Measurements from ENCODE around the gene LRCH3.
"Not testable (repeated sequence)": the region's sequence is repeated elsewhere in the genome, so short reads cannot be mapped to it uniquely, and the experiment has no call there.

The LRCH3 gene

DNA sequence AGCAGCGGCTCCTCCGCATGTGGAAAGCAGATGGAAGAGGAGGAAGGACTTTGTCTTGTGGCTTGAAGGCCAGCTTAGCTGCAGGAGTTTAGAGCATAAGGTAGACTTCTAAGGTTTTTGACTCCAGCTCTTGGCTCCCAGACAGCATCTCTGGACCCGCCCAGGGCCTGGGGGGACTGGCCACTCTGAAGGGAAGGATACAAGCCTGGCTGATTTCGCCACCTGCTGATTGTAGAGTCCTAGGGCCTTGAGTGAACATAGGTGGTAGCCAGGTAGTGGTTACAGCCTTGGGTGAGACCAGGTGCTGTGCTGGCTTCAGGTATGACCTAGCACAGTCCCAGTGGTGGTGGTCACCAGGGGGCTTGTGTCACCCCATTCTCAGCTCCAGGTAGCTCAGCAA, 110.6 kb downstream of the LRCH3 start:
- no peak overlapping the region for H3K4me3 ChIP-seq (replicated peaks in 1 of 2; ENCODE audit: low read depth in 2 of 2, low read length in 2 of 2)
- DNase-seq (ENCODE audit: low read depth in 2 of 2), result no peak

DNA sequence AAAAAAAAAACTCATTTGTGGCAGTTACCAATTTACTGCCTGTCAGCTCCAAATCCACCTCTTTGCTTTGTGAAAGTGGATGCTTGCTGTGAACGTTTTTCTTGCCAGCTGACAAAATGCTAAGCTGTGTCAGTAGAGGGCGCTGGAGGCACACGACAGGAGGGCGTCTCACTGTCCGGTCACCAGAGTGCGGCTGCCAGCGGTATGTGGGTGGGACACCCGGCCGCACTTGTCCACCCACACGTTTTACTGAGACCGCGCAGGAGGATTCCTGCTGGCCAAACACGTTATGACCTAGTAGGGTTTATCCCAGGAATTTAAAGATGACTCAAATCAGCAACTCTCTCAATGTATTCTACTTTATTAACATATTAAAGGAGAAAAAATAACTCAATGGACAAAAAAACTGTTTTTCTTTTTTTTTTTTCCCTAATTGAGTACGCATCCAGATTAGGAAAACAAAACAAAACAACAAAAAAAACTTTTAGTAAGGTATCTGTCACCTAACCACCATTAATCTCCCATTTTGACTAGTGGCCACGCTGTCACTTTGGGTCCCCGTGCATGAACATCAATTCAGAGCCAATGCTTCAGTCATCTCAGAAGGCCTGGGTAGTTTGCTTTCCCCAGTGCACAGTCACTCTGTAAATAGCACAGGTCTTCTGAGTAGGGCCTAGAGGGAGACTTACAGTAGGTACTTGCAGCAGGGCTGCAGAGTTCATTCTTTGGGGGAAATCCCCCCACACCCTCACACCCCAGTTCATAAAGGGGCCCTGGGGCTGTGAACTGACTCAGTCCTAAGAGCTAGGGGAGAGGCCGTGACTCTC, 115.2 kb downstream of the LRCH3 start:
- H3K4me3 ChIP-seq (replicated peaks in 1 of 2; ENCODE audit: low read depth in 2 of 2, low read length in 2 of 2), result no peak overlapping the region
- peak; percentile 93 for DNase-seq (ENCODE audit: low read depth in 2 of 2)
- TF ChIP-seq, protein P1, sequence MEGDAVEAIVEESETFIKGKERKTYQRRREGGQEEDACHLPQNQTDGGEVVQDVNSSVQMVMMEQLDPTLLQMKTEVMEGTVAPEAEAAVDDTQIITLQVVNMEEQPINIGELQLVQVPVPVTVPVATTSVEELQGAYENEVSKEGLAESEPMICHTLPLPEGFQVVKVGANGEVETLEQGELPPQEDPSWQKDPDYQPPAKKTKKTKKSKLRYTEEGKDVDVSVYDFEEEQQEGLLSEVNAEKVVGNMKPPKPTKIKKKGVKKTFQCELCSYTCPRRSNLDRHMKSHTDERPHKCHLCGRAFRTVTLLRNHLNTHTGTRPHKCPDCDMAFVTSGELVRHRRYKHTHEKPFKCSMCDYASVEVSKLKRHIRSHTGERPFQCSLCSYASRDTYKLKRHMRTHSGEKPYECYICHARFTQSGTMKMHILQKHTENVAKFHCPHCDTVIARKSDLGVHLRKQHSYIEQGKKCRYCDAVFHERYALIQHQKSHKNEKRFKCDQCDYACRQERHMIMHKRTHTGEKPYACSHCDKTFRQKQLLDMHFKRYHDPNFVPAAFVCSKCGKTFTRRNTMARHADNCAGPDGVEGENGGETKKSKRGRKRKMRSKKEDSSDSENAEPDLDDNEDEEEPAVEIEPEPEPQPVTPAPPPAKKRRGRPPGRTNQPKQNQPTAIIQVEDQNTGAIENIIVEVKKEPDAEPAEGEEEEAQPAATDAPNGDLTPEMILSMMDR (IDR thresholded peaks at IDR 0.05; ENCODE audit: low read depth, low read length), result peak; percentile 96

More for the DNA sequence above, 110.6 kb downstream of the LRCH3 start:
- TF ChIP-seq, protein P1 (IDR thresholded peaks at IDR 0.05; ENCODE audit: low read depth, low read length), result no peak

DNA sequence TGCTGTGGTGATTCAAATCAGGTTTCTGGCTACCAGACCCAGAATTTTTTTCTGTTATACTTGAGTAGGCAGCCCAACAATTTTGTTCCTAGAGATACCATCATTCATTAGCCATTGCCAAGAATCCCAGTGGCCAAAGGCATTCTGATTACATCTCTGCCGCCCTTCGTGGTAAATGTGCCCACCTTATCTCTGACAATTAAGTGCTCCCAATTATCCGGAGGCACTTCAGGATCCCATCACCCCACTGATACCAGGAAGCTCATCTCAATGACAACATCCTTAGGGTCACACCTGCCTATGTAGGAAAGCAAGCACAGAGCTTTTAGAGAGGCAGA, 115.8 kb downstream of the LRCH3 start:
- no peak for DNase-seq (ENCODE audit: low read depth in 2 of 2)
- TF ChIP-seq, protein P1 (IDR thresholded peaks at IDR 0.05; ENCODE audit: low read depth, low read length), result no peak
- H3K4me3 ChIP-seq (replicated peaks in 1 of 2; ENCODE audit: low read depth in 2 of 2, low read length in 2 of 2), result no peak overlapping the region

DNA sequence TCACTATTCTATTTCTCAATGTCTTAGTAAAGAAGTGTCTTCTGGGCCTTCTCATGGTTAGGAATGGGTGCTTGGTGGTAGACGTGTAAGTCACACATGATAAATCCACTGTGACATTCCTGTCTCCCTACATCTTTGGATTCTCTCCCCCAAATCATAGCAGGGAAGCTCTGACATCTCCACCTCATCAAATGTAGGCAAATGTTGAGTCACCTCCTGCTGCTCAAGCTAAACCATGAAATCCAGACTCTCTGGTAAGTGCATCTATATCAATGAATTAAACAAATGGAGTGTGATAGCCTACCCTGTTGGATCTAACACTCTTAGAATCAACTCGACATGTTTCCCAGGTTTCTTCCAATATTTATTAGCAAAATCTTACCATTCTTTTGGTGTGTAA, 116.1 kb downstream of the LRCH3 start:
- DNase-seq (ENCODE audit: low read depth in 2 of 2), result no peak
- no peak overlapping the region for H3K4me3 ChIP-seq (replicated peaks in 1 of 2; ENCODE audit: low read depth in 2 of 2, low read length in 2 of 2)
- TF ChIP-seq, protein P1 (IDR thresholded peaks at IDR 0.05; ENCODE audit: low read depth, low read length), result no peak

DNA sequence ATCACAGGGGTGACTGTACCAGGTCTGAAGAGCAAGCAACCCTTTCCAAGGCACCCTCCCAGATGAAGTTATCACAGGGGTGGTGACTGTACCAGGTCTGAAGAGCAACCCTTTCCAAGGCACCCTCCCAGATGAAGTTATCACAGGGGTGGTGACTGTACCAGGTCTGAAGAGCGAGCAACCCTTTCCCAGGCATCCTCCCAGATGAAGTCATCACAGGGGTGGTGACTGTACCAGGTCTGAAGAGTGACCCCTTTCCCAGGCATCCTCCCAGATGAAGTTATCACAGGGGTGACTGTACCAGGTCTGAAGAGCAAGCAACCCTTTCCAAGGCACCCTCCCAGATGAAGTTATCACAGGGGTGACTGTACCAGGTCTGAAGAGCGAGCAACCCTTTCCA, 117.5 kb downstream of the LRCH3 start:
- H3K4me3 ChIP-seq (replicated peaks in 1 of 2; ENCODE audit: low read depth in 2 of 2, low read length in 2 of 2), result not testable (repeated sequence)
- DNase-seq (ENCODE audit: low read depth in 2 of 2), result peak in 1 of 2 donors; percentile 57

DNA sequence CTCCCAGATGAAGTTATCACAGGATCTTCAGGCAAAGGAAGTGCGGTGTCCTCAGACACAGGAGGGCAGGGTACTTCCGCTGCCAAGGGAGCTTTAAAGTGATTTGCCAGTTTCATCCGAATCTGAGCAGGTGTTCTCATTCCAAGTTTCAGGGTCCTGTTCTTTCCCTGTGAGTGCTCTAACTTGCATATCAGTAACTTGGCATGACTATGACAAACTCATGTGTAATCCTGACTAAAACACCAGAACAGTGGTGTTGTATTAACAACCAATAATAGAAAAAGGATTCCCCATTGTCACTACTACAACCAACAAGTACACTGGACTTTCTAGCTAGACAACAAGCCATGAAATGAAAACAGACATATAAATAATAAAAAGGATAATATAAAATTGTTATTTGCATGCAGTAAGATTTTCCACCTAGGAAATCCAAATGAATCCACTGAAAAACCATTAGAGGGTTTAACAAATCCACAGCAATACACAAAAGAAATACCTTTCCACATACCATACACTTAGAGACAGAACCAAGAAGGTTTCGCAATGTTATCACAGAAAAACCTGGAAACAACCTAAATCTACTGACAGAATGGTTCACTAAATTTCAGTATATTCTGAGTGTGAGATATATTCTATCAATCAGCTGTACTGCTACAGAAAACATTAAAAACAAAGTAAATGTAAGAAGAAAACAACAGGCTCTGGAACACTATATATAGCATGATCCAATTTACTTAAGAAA, 118.1 kb downstream of the LRCH3 start:
- no peak for DNase-seq (ENCODE audit: low read depth in 2 of 2)
- TF ChIP-seq, protein P1 (IDR thresholded peaks at IDR 0.05; ENCODE audit: low read depth, low read length), result no peak

DNA sequence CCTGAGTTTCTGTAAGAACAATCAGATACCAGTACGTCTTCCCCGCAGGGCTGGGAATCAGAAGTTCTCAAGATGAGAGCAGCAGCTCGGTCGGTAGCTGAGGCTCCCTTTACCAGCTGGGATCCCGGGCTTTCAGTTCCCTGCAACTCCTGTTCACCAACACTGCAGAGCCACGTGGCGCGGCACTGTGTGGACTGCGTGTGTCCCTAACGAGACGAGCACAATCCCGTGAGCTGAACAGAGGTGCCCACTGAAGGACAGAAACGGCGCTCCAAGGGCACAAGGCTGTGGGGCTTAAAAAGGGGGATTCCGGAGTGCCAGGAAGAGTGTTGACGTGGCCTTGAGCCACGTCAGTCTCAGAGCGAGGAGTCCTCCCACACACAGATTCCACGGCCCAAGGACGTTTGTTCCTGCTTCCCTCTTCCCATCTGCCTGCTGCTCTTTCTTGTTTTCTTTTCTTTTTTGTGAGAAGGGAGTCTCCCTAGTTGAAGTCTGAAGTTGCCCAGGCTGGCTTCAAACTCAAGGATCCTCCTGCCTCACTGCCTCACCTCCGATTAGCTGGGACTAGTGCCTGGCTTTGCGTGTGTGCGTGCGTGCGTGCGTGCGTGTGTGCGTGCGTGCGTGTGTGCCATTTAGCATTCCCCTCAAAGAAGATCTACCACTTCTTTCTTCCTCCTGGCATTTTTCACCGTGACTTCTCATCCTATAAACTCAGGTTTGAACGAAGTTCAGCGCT, 121.9 kb downstream of the LRCH3 start:
- DNase-seq (ENCODE audit: low read depth in 2 of 2), result peak; percentile 17 to 27
- TF ChIP-seq, protein P1 (IDR thresholded peaks at IDR 0.05; ENCODE audit: low read depth, low read length), result no peak
- H3K4me3 ChIP-seq (replicated peaks in 1 of 2; ENCODE audit: low read depth in 2 of 2, low read length in 2 of 2), result no peak overlapping the region

More for the DNA sequence above, 118.1 kb downstream of the LRCH3 start:
- no peak overlapping the region for H3K4me3 ChIP-seq (replicated peaks in 1 of 2; ENCODE audit: low read depth in 2 of 2, low read length in 2 of 2)

All from cardiac fibroblast (primary cell).